GM19468 (cell line): Measurements from ENCODE around the gene GLTPD2.

Experiments used
- ATAC-seq: cut with Tn5 transposase; IDR thresholded peaks from one replicate; pipeline ENCODE4 v1.9.1; 2021; ENCODE audit warnings: mild to moderate bottlenecking, moderate library complexity, moderate number of reproducible peaks; ENCODE audit not compliant: unreplicated experiment; ENCODE audit errors: extremely low read depth

The GLTPD2 gene

GRCh38 chr17:4769628-4770027, 19.1 kb upstream of the GLTPD2 start:
- ATAC-seq: no peak

DNA sequence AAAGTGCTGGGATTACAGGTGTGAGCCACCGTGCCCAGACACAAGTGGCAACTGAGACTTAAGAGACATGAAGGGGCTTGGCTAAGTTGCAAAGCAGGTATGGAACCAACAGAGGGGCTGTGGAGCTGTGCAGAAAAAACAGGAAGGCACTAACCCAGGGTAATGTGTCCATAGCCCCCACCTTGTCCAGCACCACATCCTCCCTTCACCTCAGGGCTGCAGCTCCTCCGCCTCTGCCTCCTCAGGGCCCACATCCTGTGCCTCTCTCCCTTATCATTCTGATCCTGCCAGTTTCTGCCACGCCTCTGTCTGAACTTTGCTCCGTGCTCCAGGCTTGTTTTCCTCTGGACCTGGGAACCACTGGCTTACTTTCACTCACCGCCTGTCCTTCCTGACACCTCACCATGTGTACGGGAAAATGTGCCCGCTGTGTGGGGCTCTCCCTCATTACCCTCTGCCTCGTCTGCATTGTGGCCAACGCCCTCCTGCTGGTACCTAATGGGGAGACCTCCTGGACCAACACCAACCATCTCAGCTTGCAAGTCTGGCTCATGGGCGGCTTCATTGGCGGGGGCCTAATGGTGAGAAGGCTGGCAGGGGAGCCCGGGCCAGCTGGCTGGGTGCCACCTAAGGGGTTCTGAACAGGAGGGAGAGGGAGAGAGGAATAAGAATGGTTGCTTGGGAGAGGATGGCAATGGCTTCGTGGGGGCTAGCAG, 17.1 kb upstream of the GLTPD2 start, which contains the start of gene TM4SF5:
TM4SF5 (plus strand) TSS at position 368 of the 716 bp plus-strand sequence; CDS start at position 405, 37 bp downstream.
- ATAC-seq: no peak

DNA sequence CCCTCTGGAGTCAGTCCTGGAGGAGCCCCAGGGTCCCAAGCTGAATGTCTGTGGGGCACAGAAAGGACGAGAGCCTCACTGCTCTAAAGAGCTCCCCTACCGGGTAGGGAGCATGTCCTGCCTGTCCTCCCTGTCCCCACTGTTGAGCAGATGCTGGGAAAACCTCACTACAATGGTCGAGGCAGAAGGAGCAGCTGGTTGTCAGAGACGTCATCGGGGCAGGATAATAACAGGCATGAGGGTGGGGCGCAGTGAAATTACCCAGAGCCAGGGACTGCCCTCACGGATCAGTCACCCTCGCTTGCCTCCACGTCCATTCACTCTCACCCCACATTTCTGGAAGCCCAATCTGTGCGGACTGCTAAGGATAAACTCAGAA, 16.5 kb upstream of the GLTPD2 start:
- ATAC-seq: no peak

- no peak for ATAC-seq
Observed at GRCh38 chr17:4777969-4778760, 10.6 kb upstream of the GLTPD2 start.

- no peak for ATAC-seq
Observed at GRCh38 chr17:4780325-4780955, 8.3 kb upstream of the GLTPD2 start.

DNA sequence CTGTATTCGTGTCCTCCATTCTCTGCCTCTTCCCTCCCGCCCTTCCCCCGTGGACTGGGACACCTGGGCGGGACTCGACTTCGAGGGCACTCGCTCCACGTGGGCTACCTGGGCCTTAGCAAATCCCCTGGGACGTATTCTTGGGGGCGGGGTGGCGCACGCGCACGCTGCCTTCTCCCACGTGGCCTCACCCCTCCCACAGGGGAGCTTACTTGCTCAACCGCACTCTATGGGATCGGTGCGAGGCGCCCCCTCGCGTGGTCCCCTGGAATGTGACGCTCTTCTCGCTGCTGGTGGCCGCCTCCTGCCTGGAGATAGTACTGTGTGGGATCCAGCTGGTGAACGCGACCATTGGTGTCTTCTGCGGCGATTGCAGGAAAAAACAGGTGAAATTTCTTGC, 6.1 kb upstream of the GLTPD2 start:
- ATAC-seq: no peak

- no peak for ATAC-seq
Observed at GRCh38 chr17:4785311-4786105, 3.3 kb upstream of the GLTPD2 start.

GRCh38 chr17:4786106-4786511, 2.7 kb upstream of the GLTPD2 start, which contains the start of gene VMO1:
TSS of gene VMO1 (minus strand) at chr17:4786364. CDS start at chr17:4786352, 12 bp downstream.
- ATAC-seq: no peak

- ATAC-seq: no peak
Observed at GRCh38 chr17:4786516-4786915, 2.2 kb upstream of the GLTPD2 start.

DNA sequence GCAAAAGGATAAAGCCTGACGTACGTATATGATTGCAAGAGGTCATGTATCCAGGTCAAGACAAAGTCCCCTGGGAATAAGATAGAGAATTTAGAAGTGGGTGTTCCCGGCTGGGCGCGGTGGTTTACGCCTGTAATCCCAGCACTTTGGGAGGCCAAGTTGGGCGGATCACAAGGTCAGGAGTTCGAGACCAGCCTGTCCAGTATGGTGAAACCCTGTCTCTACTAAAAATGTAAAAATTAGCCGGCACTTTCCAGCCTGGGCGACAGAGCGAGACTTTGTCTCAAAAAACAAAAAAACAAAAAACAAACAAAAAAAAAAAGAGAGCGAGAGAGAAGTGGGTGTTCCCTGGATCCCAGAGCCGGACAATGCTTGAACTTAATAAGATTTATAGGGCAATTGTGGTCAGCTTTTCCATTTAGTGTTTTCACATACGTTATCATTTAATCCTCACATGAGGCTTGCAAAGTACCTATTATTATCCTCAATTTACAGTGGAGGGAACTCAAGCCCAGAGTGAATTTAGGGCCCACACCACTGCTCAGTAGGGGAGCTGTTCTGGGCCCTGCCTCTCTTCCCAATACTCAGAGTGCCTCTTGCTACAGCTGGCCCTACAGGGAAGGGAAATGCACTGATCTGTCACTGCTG, 481 bp upstream of the GLTPD2 start:
- ATAC-seq: no peak

- ATAC-seq: no peak
Observed at GRCh38 chr17:4789701-4789950, 862 bp downstream of the GLTPD2 start.

DNA sequence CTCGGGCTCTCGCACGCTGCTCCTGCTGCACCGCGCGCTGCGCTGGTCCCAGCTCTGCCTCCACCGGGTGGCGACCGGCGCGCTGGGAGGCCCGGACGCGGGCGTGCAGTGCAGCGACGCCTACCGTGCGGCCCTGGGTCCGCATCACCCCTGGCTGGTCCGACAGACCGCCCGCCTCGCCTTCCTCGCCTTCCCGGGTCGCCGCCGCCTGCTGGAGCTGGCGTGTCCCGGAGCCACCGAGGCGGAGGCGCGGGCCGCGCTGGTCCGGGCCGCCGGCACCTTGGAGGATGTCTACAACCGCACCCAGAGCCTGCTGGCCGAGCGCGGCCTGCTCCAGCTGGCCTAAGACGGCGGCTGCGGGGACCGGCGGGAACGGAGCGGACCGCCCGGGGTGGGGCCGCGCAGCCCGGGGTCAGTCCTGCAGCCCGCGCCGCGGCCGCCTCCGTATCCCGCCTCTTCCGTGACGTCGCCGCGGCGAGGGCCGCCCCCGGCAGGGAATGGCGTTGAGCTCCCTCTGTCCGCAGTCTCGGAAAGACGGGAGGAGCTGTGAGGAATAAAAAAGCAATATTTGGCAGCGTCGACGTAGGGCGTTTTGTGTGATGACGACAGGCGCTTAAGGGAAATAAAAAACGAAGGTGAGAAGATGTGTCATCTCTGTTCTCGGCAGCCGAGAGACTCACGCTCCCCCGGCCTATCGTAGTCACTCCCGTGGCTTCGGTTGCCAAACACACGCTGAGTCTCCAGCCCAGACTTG, 1.4 kb downstream of the GLTPD2 start:
- peak; percentile 68 for ATAC-seq

GRCh38 chr17:4790705-4791088, 1.9 kb downstream of the GLTPD2 start:
- ATAC-seq: no peak

GRCh38 chr17:4795168-4795567, 6.4 kb downstream of the GLTPD2 start:
- no peak for ATAC-seq

DNA sequence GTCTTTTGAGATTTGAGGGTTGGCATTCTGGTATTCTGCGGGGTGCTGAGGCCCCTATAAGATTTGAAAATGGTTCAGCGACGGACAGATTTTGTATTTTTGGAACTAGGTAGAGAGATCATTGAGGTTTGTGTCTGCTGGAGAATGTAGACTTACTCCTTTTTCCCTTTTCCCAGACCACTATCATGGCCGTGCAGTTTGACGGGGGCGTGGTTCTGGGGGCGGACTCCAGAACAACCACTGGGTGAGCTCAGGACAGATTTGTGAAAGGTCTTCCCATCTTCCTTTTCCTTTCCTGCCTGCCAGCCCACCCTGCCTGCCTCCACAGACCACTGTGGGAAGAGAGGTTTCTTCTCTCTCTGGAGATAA, 7.8 kb downstream of the GLTPD2 start:
- ATAC-seq: no peak

GRCh38 chr17:4800462-4801196, 11.9 kb downstream of the GLTPD2 start:
- no peak for ATAC-seq

DNA sequence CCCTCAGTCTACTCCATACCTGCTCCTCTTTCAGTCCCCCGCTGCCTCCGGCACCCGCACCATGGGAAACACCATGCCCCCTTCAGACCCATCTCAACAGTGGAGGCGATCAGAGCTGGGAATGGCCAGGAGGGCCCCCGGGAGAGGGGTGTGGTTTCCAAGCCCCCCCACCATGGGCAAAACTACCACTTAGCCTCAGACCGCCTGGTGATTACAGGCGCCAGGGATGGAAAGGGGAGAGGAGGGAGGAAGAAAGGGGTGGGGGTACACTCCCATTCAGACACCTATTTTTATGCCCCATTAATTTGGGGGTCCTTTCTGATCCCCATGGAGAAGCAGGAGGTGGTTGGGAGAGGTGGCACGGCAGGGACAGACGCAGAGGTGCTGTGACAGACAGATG, 13.5 kb downstream of the GLTPD2 start, which contains the start of gene C17orf114:
C17orf114 (minus strand) TSS at position 101 of the 400 bp plus-strand sequence.
- ATAC-seq: no peak

- ATAC-seq: no peak
Observed at GRCh38 chr17:4806456-4806776, 17.7 kb downstream of the GLTPD2 start.
